H1 (cell line): ENCODE measurements around the gene IKZF3. TPM values are rescaled to one million over a fixed set of nuclear protein-coding genes. Genes with fewer than 3 reads are reported as not detected.

Experiments used
- CTCF ChIA-PET: fragments of 300-600 bp; sonication (Branson Sonifier 250); formaldehyde crosslinking; loops from one replicate; lab custom pipeline; 2021; ENCODE audit not compliant: partially characterized antibody; lab: Charles Lee
- POLR2A ChIA-PET: fragments of 300-600 bp; sonication (Branson Sonifier 250); formaldehyde crosslinking; loops from one replicate; lab custom pipeline; 2021; ENCODE audit warnings: inconsistent platforms; ENCODE audit not compliant: partially characterized antibody; lab: Charles Lee
- DNase-seq, 2 experiments: peaks; one replicate each; pipeline versions ENCODE4 v3.0.0 to v3.0.0-alpha.2; 2010 to 2022; ENCODE audit warnings: low spot score in 2 of 2, low read depth in 1 of 2, mixed read lengths in 1 of 2
- FAIRE-seq: peaks from 2 replicates; lab custom pipeline; 2011; peaks lifted over from hg19 to GRCh38; lab: Jason Lieb, UNC
- H2AFZ ChIP-seq: 2 replicates; pipeline ENCODE4 v1.8.1; 2012; ENCODE audit warnings: low read length, inconsistent platforms
- H2AK5ac ChIP-seq: 2 replicates; pipeline ENCODE4 v1.6.1; 2013; ENCODE audit warnings: low read depth, low read length
- H2BK120ac ChIP-seq: replicated peaks from 2 replicates; pipeline ENCODE3; 2013; ENCODE audit warnings: low read depth, low read length, inconsistent platforms
- H2BK12ac ChIP-seq: 2 replicates; pipeline ENCODE4 v1.6.1; 2013; ENCODE audit warnings: low read depth, low read length
- H2BK15ac ChIP-seq: 2 replicates; pipeline ENCODE4 v1.6.1; 2013; ENCODE audit warnings: low read length
- H2BK20ac ChIP-seq: 2 replicates; pipeline ENCODE4 v1.6.1; 2013; ENCODE audit warnings: low read length
- H2BK5ac ChIP-seq: 2 replicates; pipeline ENCODE4 v1.6.1; 2013; ENCODE audit warnings: low read depth, low read length
- H3K14ac ChIP-seq: 2 replicates; pipeline ENCODE4 v1.6.1; 2013; ENCODE audit warnings: inconsistent platforms; ENCODE audit not compliant: insufficient read length
- H3K18ac ChIP-seq: 2 replicates; pipeline ENCODE4 v1.6.1; 2013; ENCODE audit warnings: low read length; ENCODE audit errors: extremely low read depth
- H3K23ac ChIP-seq: 2 replicates; pipeline ENCODE4 v1.6.1; 2013; ENCODE audit warnings: inconsistent platforms; ENCODE audit not compliant: insufficient read length
- H3K23me2 ChIP-seq: 2 replicates; pipeline ENCODE4 v1.6.1; 2013; ENCODE audit warnings: low read depth, low read length
- H3K27ac ChIP-seq: 2 replicates; pipeline ENCODE4 v1.6.1; 2011; ENCODE audit warnings: low read depth, low read length, inconsistent platforms
- H3K27me3 ChIP-seq, 4 experiments: replicated peaks in 1 of 4; 1 replicate in 1 of 4; 2 replicates in 3 of 4; pipeline versions ENCODE4 v1.6.1 to v1.8.1; 2011 to 2013; ENCODE audit warnings: low read length in 3 of 4, mild to moderate bottlenecking in 3 of 4, inconsistent platforms in 2 of 4, mixed read lengths in 2 of 4, moderate library complexity in 1 of 4; ENCODE audit not compliant: control insufficient read depth in 3 of 4, insufficient read depth in 3 of 4; ENCODE audit errors: extremely low read depth in 1 of 4
- H3K36me3 ChIP-seq, 4 experiments: 2 replicates each; pipeline versions ENCODE4 v1.6.1 to v1.8.1; 2011 to 2013; ENCODE audit warnings: mild to moderate bottlenecking in 4 of 4, low read length in 3 of 4, moderate library complexity in 2 of 4, control low read depth in 1 of 4, inconsistent platforms in 1 of 4; ENCODE audit not compliant: insufficient read depth in 4 of 4, control insufficient read depth in 2 of 4
- H3K4ac ChIP-seq: replicated peaks from 2 replicates; pipeline ENCODE3; 2013; ENCODE audit warnings: low read length, low read depth, mixed read lengths, inconsistent platforms; ENCODE audit not compliant: insufficient read length
- H3K4me1 ChIP-seq, 4 experiments: replicated peaks in 1 of 4; 1 replicate in 1 of 4; 2 replicates in 3 of 4; pipeline versions ENCODE4 v1.6.1 to v1.8.1; 2011 to 2013; ENCODE audit warnings: low read length in 3 of 4, inconsistent platforms in 2 of 4, mixed read lengths in 1 of 4; ENCODE audit not compliant: insufficient read depth in 4 of 4, control insufficient read depth in 3 of 4
- H3K4me2 ChIP-seq, 2 experiments: 2 replicates each; pipeline versions ENCODE4 v1.6.1 to v1.8.1; 2011 to 2013; ENCODE audit warnings: low read depth in 2 of 2, low read length in 2 of 2, control low read depth in 1 of 2, inconsistent platforms in 1 of 2, mild to moderate bottlenecking in 1 of 2; ENCODE audit not compliant: insufficient read depth in 1 of 2
- H3K4me3 ChIP-seq, 4 experiments: fragments of 200-600, 300-600 bp in 1 of 4; sonication (generic), shearing (Covaris generic), sonication (Bioruptor Twin) in 1 of 4; 2 replicates each; pipeline versions ENCODE4 v1.5.1 to v1.8.1; 2011 to 2016; ENCODE audit warnings: low read length in 4 of 4, low read depth in 3 of 4, control low read depth in 2 of 4, inconsistent platforms in 2 of 4, mild to moderate bottlenecking in 2 of 4, mixed read lengths in 1 of 4, moderate library complexity in 1 of 4; ENCODE audit not compliant: insufficient read depth in 2 of 4; ENCODE audit errors: extremely low read depth in 1 of 4
- H3K56ac ChIP-seq: replicated peaks from 2 replicates; pipeline ENCODE3; 2013; ENCODE audit warnings: low read depth, mild to moderate bottlenecking, mixed read lengths, low read length, inconsistent platforms; ENCODE audit not compliant: insufficient read length
- H3K79me1 ChIP-seq: 2 replicates; pipeline ENCODE4 v1.6.1; 2013; ENCODE audit warnings: low read depth, low read length, control low read depth
- H3K79me2 ChIP-seq, 2 experiments: 2 replicates each; pipeline versions ENCODE4 v1.6.1 to v1.8.1; 2012 to 2013; ENCODE audit warnings: low read length in 2 of 2, mild to moderate bottlenecking in 2 of 2, inconsistent platforms in 1 of 2; ENCODE audit not compliant: insufficient read depth in 2 of 2, control insufficient read depth in 1 of 2
- H3K9ac ChIP-seq, 4 experiments: replicated peaks in 1 of 4; 1 replicate in 1 of 4; 2 replicates in 3 of 4; pipeline versions ENCODE4 v1.6.1 to v1.8.1; 2011 to 2013; ENCODE audit warnings: low read depth in 3 of 4, low read length in 3 of 4, control low read depth in 2 of 4, mild to moderate bottlenecking in 2 of 4, moderate library complexity in 2 of 4, inconsistent platforms in 1 of 4; ENCODE audit errors: extremely low read depth in 1 of 4
- H3K9me3 ChIP-seq, 2 experiments: 2 replicates each; pipeline versions ENCODE4 v1.6.1 to v1.8.1; 2012 to 2013; ENCODE audit warnings: mild to moderate bottlenecking in 2 of 2, moderate library complexity in 2 of 2, control low read depth in 1 of 2, inconsistent platforms in 1 of 2, low read depth in 1 of 2, low read length in 1 of 2, mixed read lengths in 1 of 2; ENCODE audit not compliant: insufficient read depth in 2 of 2
- H4K20me1 ChIP-seq, 2 experiments: replicated peaks in 1 of 2; 2 replicates each; pipeline versions ENCODE3 to v1.8.1; 2011 to 2013; ENCODE audit warnings: inconsistent platforms in 2 of 2, low read length in 2 of 2, mild to moderate bottlenecking in 1 of 2; ENCODE audit not compliant: insufficient read depth in 2 of 2, control insufficient read depth in 1 of 2
- H4K5ac ChIP-seq: 2 replicates; pipeline ENCODE4 v1.6.1; 2013; ENCODE audit warnings: low read length, low read depth, mixed read lengths, inconsistent platforms; ENCODE audit not compliant: insufficient read length
- H4K8ac ChIP-seq: 2 replicates; pipeline ENCODE4 v1.8.0; 2013; ENCODE audit warnings: mild to moderate bottlenecking, moderate library complexity, low read length, inconsistent platforms; ENCODE audit not compliant: insufficient read depth; ENCODE audit errors: extremely low read depth
- H4K91ac ChIP-seq: replicated peaks from 2 replicates; pipeline ENCODE3; 2013; ENCODE audit warnings: low read length, mixed read lengths, inconsistent platforms; ENCODE audit not compliant: insufficient read length
- ASH2L ChIP-seq: fragments of 200-600, 300-600 bp; sonication (generic); IDR thresholded peaks from one replicate; pipeline ENCODE4 v1.7.1; 2017; ENCODE audit warnings: low read length
- BACH1 ChIP-seq: IDR thresholded peaks from 2 replicates; pipeline ENCODE4 v1.6.1; 2012; ENCODE audit warnings: low read length, improper control_type of control experiment
- CBX5 ChIP-seq: fragments of 300-800, 300-1000 bp; sonication (generic); IDR thresholded peaks from 2 replicates; pipeline ENCODE4 v1.7.1; 2016; ENCODE audit warnings: antibody characterized with exemption, low read length, low read depth
- CTCF ChIP-seq, 3 experiments: IDR thresholded peaks; 1 replicate in 2 of 3; 2 replicates in 1 of 3; pipeline versions ENCODE4 v1.5.1 to v1.6.1; 2011; ENCODE audit warnings: low read length in 3 of 3, mild to moderate bottlenecking in 3 of 3, inconsistent platforms in 2 of 3, low read depth in 1 of 3, moderate library complexity in 1 of 3; ENCODE audit not compliant: insufficient read depth in 1 of 3; ENCODE audit errors: control extremely low read depth in 1 of 3
- E2F6 ChIP-seq: IDR thresholded peaks from 2 replicates; pipeline ENCODE4 v1.6.1; 2012; ENCODE audit warnings: inconsistent platforms
- GTF2F1 ChIP-seq: IDR thresholded peaks from 2 replicates; pipeline ENCODE4 v1.6.1; 2012; ENCODE audit warnings: low read depth, low read length, improper control_type of control experiment, borderline replicate concordance
- POLR2AphosphoS5 ChIP-seq: IDR thresholded peaks from 2 replicates; pipeline ENCODE4 v1.6.1; 2011; ENCODE audit warnings: low read depth, low read length
- RFX5 ChIP-seq: IDR thresholded peaks from 2 replicates; pipeline ENCODE4 v1.6.1; 2011; ENCODE audit warnings: low read depth, low read length, improper control_type of control experiment, borderline replicate concordance
- SP1 ChIP-seq: IDR thresholded peaks from 2 replicates; pipeline ENCODE4 v1.6.1; 2011; ENCODE audit warnings: low read depth, low read length
- SUZ12 ChIP-seq: fragments of 200-600 bp; sonication (generic); IDR thresholded peaks from 2 replicates; pipeline ENCODE4 v1.6.1; 2012; ENCODE audit warnings: mild to moderate bottlenecking, inconsistent platforms, low read length, moderate library complexity, mixed read lengths
- TAF7 ChIP-seq: optimal IDR thresholded peaks from 2 replicates; pipeline ENCODE3; 2011; ENCODE audit warnings: low read depth, mild to moderate bottlenecking, inconsistent platforms, low read length, moderate library complexity, borderline replicate concordance
- TCF12 ChIP-seq: IDR thresholded peaks from 2 replicates; pipeline ENCODE4 v1.6.1; 2011; ENCODE audit warnings: low read depth, mild to moderate bottlenecking, low read length
- WGBS, 2 experiments: shearing (Covaris generic) in 1 of 2; methylation state at CpG; one replicate each; pipeline versions ENCODE4 v1.1.6 to v1.1.7; 2013 to 2015; ENCODE audit warnings: low lambda C conversion rate in 2 of 2, mixed read lengths in 2 of 2, inconsistent platforms in 1 of 2, low coverage in 1 of 2, missing lambda C conversion rate in 1 of 2; ENCODE audit not compliant: insufficient replicate concordance in 2 of 2, insufficient coverage in 1 of 2, insufficient read length in 1 of 2; ENCODE audit errors: extremely low coverage in 1 of 2, missing lambda C conversion rate in 1 of 2; 5-methylcytosine and 5-hydroxymethylcytosine counted together
- polyA plus RNA-seq, 7 experiments: library from polyadenylated mRNA; depleted of rRNA in 3 of 7; stranded (reverse) in 5 of 7; unstranded in 2 of 7; fragments of >200 nt in 5 of 7; fragments of 200-250 nt in 2 of 7; gene quantifications; 1 replicate in 5 of 7; 2 replicates in 1 of 7; 4 replicates in 1 of 7; pipeline versions ENCODE4 v1.2.1 to v1.2.3, GENCODE V29; 2011 to 2013; ENCODE audit warnings: missing spikeins in 2 of 7, mixed read lengths in 2 of 7
- total RNA-seq: library from RNA; stranded (reverse); fragmentation: NEBNext Ultra II Directional; extraction: Animal tissue kit (Norgen Biotek cat#: 25700); gene quantifications from 2 replicates; pipeline ENCODE4 v1.2.1, GENCODE V29; 2021

IKZF3 gene
- total and polyA plus RNA-seq, 2 of the 8 experiments (the other 6 are each of a cell fraction or from before 2014, with no cell fraction given): 0.23 to 0.56 TPM

GRCh38 chr17:39813631-39814030 is 50.5 kb downstream of the IKZF3 start:
- Histone ChIP-seq H3K56ac (no peak overlapping the region), H2AK5ac (no peak overlapping the region), H2BK15ac (no peak overlapping the region), H3K4ac (no peak overlapping the region), H4K5ac (no peak overlapping the region), H4K20me1 (no peaks in the 10 kb centered on the region), H3K4me2 (no peak overlapping the region), H3K79me1 (no peaks in the 10 kb centered on the region), H3K4me3 (no peak overlapping the region), H3K4me1 (peaks cover 0 to 5% (median 1%) of the 10 kb centered on the region in 4 experiments; a peak in 2 of 7 replicates), H3K79me2 (no peaks in the 10 kb centered on the region), H3K27ac (no peak overlapping the region), H3K14ac (no peak overlapping the region), H2BK20ac (no peak overlapping the region), H2BK5ac (no peak overlapping the region), H3K23me2 (no peaks in the 10 kb centered on the region; the same call in 1 of the 2 replicates), H3K18ac (no peak overlapping the region), H2AFZ (no peak overlapping the region), H4K91ac (no peak overlapping the region), H3K36me3 (no peaks in the 10 kb centered on the region), H3K9ac (no peak overlapping the region), H3K23ac (no peak overlapping the region), H2BK12ac (no peak overlapping the region), H4K8ac (no peak overlapping the region), H2BK120ac (no peak overlapping the region), H3K27me3 (no peaks in the 10 kb centered on the region), H3K9me3 (no peaks in the 10 kb centered on the region)
- FAIRE-seq (no peak), DNase-seq (no peak)
- ChIA-PET POLR2A (no interaction called here), CTCF (interaction anchor here (1.2 to 1.8 kb wide), 2 partner anchors 84 to 143 kb away, joined by 4 to 5 read pairs; partner anchors contain the start of gene MIEN1)
- 95% methylated on average over 11 of the region's 11 CpGs; no CpG with 5 or more reads in 1 of the 2 experiments for WGBS, 2 experiments
- TF ChIP-seq GTF2F1: no peak
- no peak for TF ChIP-seq E2F6
- TF ChIP-seq BACH1: no peak
- TF ChIP-seq ASH2L: no peak
- no peak for TF ChIP-seq POLR2AphosphoS5
- TF ChIP-seq TCF12: no peak
- no peak for TF ChIP-seq RFX5
- no peak for TF ChIP-seq TAF7
- TF ChIP-seq SUZ12: no peak
- no peak for TF ChIP-seq CBX5
- no peak for TF ChIP-seq SP1
- TF ChIP-seq CTCF (IDR thresholded peaks at IDR 0.05; ENCODE audit: control extremely low read depth in 1 of 3, insufficient read depth in 1 of 3, low read depth in 1 of 3, low read length in 3 of 3): no peak
